ENCODE results near the gene RAD51B.
A peak's percentile ranks its signal among the peaks of the same experiment; 100 is the strongest.
"Not testable (repeated sequence)": the region's sequence is repeated elsewhere in the genome, so short reads cannot be mapped to it uniquely, and the experiment has no call there.

The RAD51B gene

GRCh38 chr14:68198713-68199495 lies 379.3 kb downstream of the RAD51B start:
- no peak for DNase-seq (ENCODE audit: low read depth in 1 of 2, low spot score in 1 of 2)

GRCh38 chr14:68199554-68200151 lies 380.1 kb downstream of the RAD51B start:
- no peak for DNase-seq (ENCODE audit: low read depth in 1 of 2, low spot score in 1 of 2)

GRCh38 chr14:68203871-68204270 lies 384.3 kb downstream of the RAD51B start:
- DNase-seq (ENCODE audit: low read depth in 1 of 2, low spot score in 1 of 2), result no peak

- DNase-seq (ENCODE audit: low read depth in 1 of 2, low spot score in 1 of 2), result no peak
Observed at GRCh38 chr14:68208218-68208617, 388.6 kb downstream of the RAD51B start.

GRCh38 chr14:68208626-68209317 lies 389.2 kb downstream of the RAD51B start:
- DNase-seq (ENCODE audit: low read depth in 1 of 2, low spot score in 1 of 2), result no peak

- peak in 1 of 2 donors; percentile 5 for DNase-seq (ENCODE audit: low read depth in 1 of 2, low spot score in 1 of 2)
Observed at GRCh38 chr14:68210729-68211299, 391.2 kb downstream of the RAD51B start.

GRCh38 chr14:68211421-68211820 lies 391.8 kb downstream of the RAD51B start:
- no peak for DNase-seq (ENCODE audit: low read depth in 1 of 2, low spot score in 1 of 2)

GRCh38 chr14:68211886-68212285 lies 392.3 kb downstream of the RAD51B start:
- DNase-seq (ENCODE audit: low read depth in 1 of 2, low spot score in 1 of 2), result no peak

- DNase-seq (ENCODE audit: low read depth in 1 of 2, low spot score in 1 of 2), result no peak
Observed at GRCh38 chr14:68212361-68212760, 392.8 kb downstream of the RAD51B start.

GRCh38 chr14:68214431-68214830 lies 394.9 kb downstream of the RAD51B start:
- DNase-seq (ENCODE audit: low read depth in 1 of 2, low spot score in 1 of 2), result no peak

GRCh38 chr14:68215629-68216028 lies 396.1 kb downstream of the RAD51B start:
- no peak for DNase-seq (ENCODE audit: low read depth in 1 of 2, low spot score in 1 of 2)

GRCh38 chr14:68216079-68216478 lies 396.5 kb downstream of the RAD51B start:
- DNase-seq (ENCODE audit: low read depth in 1 of 2, low spot score in 1 of 2), result no peak

- no peak for DNase-seq (ENCODE audit: low read depth in 1 of 2, low spot score in 1 of 2)
Observed at GRCh38 chr14:68216957-68217356, 397.4 kb downstream of the RAD51B start.

GRCh38 chr14:68217791-68218340 lies 398.3 kb downstream of the RAD51B start:
- no peak for DNase-seq (ENCODE audit: low read depth in 1 of 2, low spot score in 1 of 2)

GRCh38 chr14:68219407-68219806 lies 399.8 kb downstream of the RAD51B start:
- DNase-seq (ENCODE audit: low read depth in 1 of 2, low spot score in 1 of 2), result no peak

- DNase-seq (ENCODE audit: low read depth in 1 of 2, low spot score in 1 of 2), result not testable (repeated sequence)
Observed at GRCh38 chr14:68221046-68221445, 401.5 kb downstream of the RAD51B start.

- DNase-seq (ENCODE audit: low read depth in 1 of 2, low spot score in 1 of 2), result no peak
Observed at GRCh38 chr14:68222154-68222553, 402.6 kb downstream of the RAD51B start.

- DNase-seq (ENCODE audit: low read depth in 1 of 2, low spot score in 1 of 2), result no peak
Observed at GRCh38 chr14:68222726-68223125, 403.1 kb downstream of the RAD51B start.

GRCh38 chr14:68223631-68224030 lies 404.1 kb downstream of the RAD51B start:
- DNase-seq (ENCODE audit: low read depth in 1 of 2, low spot score in 1 of 2), result no peak

GRCh38 chr14:68225321-68225720 lies 405.7 kb downstream of the RAD51B start:
- DNase-seq (ENCODE audit: low read depth in 1 of 2, low spot score in 1 of 2), result no peak

- no peak for DNase-seq (ENCODE audit: low read depth in 1 of 2, low spot score in 1 of 2)
Observed at GRCh38 chr14:68226523-68226922, 406.9 kb downstream of the RAD51B start.

- no peak for DNase-seq (ENCODE audit: low read depth in 1 of 2, low spot score in 1 of 2)
Observed at GRCh38 chr14:68228656-68229055, 409.1 kb downstream of the RAD51B start.
